DMS153 treated with DMSO at 0.1 percent for 48 hours (cell line): ENCODE data around the gene HBP1.
"Not testable (repeated sequence)": the region's sequence is repeated elsewhere in the genome, so short reads cannot be mapped to it uniquely, and the experiment has no call there.

ENCODE experiments used
- DNase-seq: peaks from one replicate; lab custom pipeline; 2025; ENCODE audit not compliant: unreplicated experiment; lab: John Stamatoyannopoulos, UW

The HBP1 gene

GRCh38 chr7:107152011-107152410 is 16.8 kb upstream of the HBP1 start:
- DNase-seq, result no peak

- DNase-seq, result no peak
Observed at GRCh38 chr7:107154826-107155225, 14.0 kb upstream of the HBP1 start.

GRCh38 chr7:107155726-107156125 is 13.1 kb upstream of the HBP1 start:
- DNase-seq, result not testable (repeated sequence)

GRCh38 chr7:107157091-107157490 is 11.7 kb upstream of the HBP1 start:
- no peak for DNase-seq

- no peak for DNase-seq
Observed at GRCh38 chr7:107158028-107158427, 10.8 kb upstream of the HBP1 start.

- DNase-seq, result no peak
Observed at GRCh38 chr7:107160389-107160788, 8.4 kb upstream of the HBP1 start.

- no peak for DNase-seq
Observed at GRCh38 chr7:107161415-107161814, 7.4 kb upstream of the HBP1 start.

GRCh38 chr7:107162475-107162874 is 6.3 kb upstream of the HBP1 start:
- no peak for DNase-seq

- DNase-seq, result no peak
Observed at GRCh38 chr7:107164092-107164491, 4.7 kb upstream of the HBP1 start.

GRCh38 chr7:107165341-107165740 is 3.5 kb upstream of the HBP1 start:
- DNase-seq, result no peak

GRCh38 chr7:107166736-107167426 is 1.9 kb upstream of the HBP1 start:
- no peak for DNase-seq

- DNase-seq, result peak; percentile 15
Observed at GRCh38 chr7:107167483-107168232, 1.1 kb upstream of the HBP1 start.

GRCh38 chr7:107169120-107170050 is 582 bp downstream of the HBP1 start:
- peak; percentile 97 for DNase-seq

- no peak for DNase-seq
Observed at GRCh38 chr7:107170051-107170915, 1.5 kb downstream of the HBP1 start.

GRCh38 chr7:107171496-107171895 is 2.7 kb downstream of the HBP1 start:
- no peak for DNase-seq

- no peak for DNase-seq
Observed at GRCh38 chr7:107172276-107173032, 3.7 kb downstream of the HBP1 start.

GRCh38 chr7:107173191-107173590 is 4.4 kb downstream of the HBP1 start:
- peak; percentile 19 for DNase-seq

GRCh38 chr7:107173691-107174406 is 5.0 kb downstream of the HBP1 start:
- no peak for DNase-seq
